K562 (cell line): ENCODE measurements around the gene SOCS6.

Experiments used
- DPF2 ChIP-seq: fragments of 450-650 bp; IDR thresholded peaks from 2 replicates; pipeline ENCODE4 v1.6.1; 2016
- FOXK2 ChIP-seq, 2 experiments: fragments of 450-650 bp; IDR thresholded peaks in 1 of 2; conservative IDR thresholded peaks in 1 of 2; 2 replicates each; pipeline ENCODE4 v1.6.1; 2016; ENCODE audit warnings: low read depth in 2 of 2, mild to moderate bottlenecking in 1 of 2
- MED1 ChIP-seq: sonication (generic); formaldehyde crosslinking; IDR thresholded peaks from 2 replicates; pipeline ENCODE4 v1.8.1; 2023; ENCODE audit warnings: missing genetic modification reagents, borderline replicate concordance
- POLR2AphosphoS5 ChIP-seq: IDR thresholded peaks from 2 replicates; pipeline ENCODE4 v1.6.1; 2011; ENCODE audit warnings: mild to moderate bottlenecking, low read depth, low read length, moderate library complexity; ENCODE audit not compliant: control insufficient read depth, insufficient read depth
- STAT5B ChIP-seq: fragments of 250-450 bp; sonication (Bioruptor Pico); IDR thresholded peaks from 2 replicates; pipeline ENCODE4 v1.8.0; 2021; ENCODE audit warnings: mild to moderate bottlenecking, inconsistent platforms

DNA sequence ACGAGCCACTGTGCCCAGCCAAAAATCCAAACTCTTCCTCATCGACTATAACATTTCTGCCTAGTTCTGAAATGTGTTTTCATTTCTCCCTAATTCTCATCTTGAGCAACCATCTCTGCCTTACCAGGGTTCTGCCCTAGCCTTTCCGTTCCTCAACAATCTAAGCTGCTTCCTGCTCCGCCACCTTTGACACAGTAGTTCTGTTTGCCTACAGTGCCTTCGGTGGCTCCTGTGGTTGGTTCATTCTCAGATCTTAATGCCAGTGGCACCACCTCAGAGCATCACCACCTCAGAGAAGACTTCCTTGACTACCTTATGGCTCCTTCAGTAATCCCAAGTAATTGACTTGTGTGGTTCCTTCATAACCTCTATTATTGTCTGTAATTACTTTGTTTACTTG is 3.8 kb downstream of the SOCS6 start:
- TF ChIP-seq MED1 (CRISPR knock-in tag), result no peak
- TF ChIP-seq STAT5B (CRISPR knock-in tag), result no peak
- TF ChIP-seq DPF2, result no peak
- no peak for TF ChIP-seq FOXK2 (conservative IDR thresholded peaks at IDR 0.05 in 1 of 2, IDR thresholded peaks at IDR 0.05 in 1 of 2; ENCODE audit: low read depth in 2 of 2)
- TF ChIP-seq POLR2AphosphoS5, result no peak
